ENCODE measurements around the gene NRXN2. TPM values are rescaled to one million over a fixed set of nuclear protein-coding genes. Genes with fewer than 3 reads are reported as not detected.

Gene NRXN2
- total RNA-seq, 1 donor from 2014 or later, result 0.72 TPM

DNA sequence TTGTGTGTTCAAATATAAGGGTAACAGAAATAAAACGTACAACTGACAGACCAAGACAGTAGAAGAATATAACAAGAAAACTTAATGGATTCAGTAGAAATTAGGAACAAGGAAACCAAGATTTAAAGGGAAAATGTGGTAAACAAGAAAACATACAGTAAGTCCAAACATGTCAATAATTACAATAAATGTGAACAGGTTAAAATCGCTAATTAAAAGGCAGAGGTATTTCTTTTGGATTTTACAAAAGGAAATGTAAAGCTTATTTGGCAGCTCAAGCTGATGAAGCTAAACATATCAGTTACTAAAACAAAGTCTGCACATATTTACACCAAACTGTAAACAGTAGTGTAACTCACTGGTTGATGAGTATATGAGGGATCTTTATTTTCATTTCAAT is 134.3 kb downstream of the NRXN2 start:
- DNase-seq (no peak), ATAC-seq (no peak)
- no peak overlapping the region for H3K27ac ChIP-seq
- H3K9me3 ChIP-seq, result no peaks in the 10 kb centered on the region
- intact Hi-C loops (cut with DNase I), result no loop called here
- H3K27me3 ChIP-seq, result no peaks in the 10 kb centered on the region
- H3K4me3 ChIP-seq, result no peak overlapping the region
- no peak for TF ChIP-seq CTCF (IDR thresholded peaks at IDR 0.05)
- no peaks in the 10 kb centered on the region for H3K4me1 ChIP-seq
- H3K36me3 ChIP-seq, result no peaks in the 10 kb centered on the region

DNA sequence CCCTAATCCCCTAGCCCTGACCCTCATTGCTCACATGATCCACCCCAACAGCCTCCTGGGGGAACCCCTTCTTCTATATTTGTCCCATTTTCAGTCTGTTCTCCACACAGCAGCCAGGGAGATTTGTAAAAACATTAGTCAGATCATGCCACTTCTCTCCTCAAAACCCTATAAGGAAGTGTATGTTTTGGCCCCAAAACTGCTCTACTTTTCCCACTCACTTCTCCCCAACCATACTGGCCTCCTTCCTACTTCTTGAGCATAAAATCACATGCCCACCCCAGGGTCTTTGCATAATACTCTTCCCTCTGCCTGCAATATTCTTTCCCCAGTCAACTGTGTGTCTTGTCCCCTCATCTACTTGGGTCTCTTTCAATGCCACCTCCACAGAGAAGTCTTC is 136.6 kb downstream of the NRXN2 start:
- intact Hi-C loops (cut with DNase I), result no loop called here
- Histone ChIP-seq H3K9me3 (no peaks in the 10 kb centered on the region), H3K36me3 (no peaks in the 10 kb centered on the region), H3K4me1 (no peaks in the 10 kb centered on the region), H3K27ac (no peak overlapping the region), H3K4me3 (no peak overlapping the region), H3K27me3 (no peaks in the 10 kb centered on the region)
- ATAC-seq, result no peak
- no peak for TF ChIP-seq CTCF (IDR thresholded peaks at IDR 0.05)
- no peak for DNase-seq

- DNase-seq (peak; percentile 6), ATAC-seq (no peak)
- Histone ChIP-seq H3K4me3 (no peak overlapping the region), H3K36me3 (no peaks in the 10 kb centered on the region), H3K27ac (no peak overlapping the region), H3K9me3 (no peaks in the 10 kb centered on the region), H3K27me3 (no peaks in the 10 kb centered on the region), H3K4me1 (no peaks in the 10 kb centered on the region)
- intact Hi-C loops (cut with DNase I), result no loop called here
- no peak for TF ChIP-seq CTCF (IDR thresholded peaks at IDR 0.05)
These were observed 137.8 kb downstream of the NRXN2 start for GRCh38 chr11:64585150-64585549.

GRCh38 chr11:64583296-64584262 is 139.4 kb downstream of the NRXN2 start:
- TF ChIP-seq CTCF (IDR thresholded peaks at IDR 0.05), result no peak
- DNase-seq (peak; percentile 43), ATAC-seq (peak; percentile 32)
- intact Hi-C loops (cut with DNase I), result no loop called here
- no peaks in the 10 kb centered on the region for H3K4me1 ChIP-seq
- no peak overlapping the region for H3K4me3 ChIP-seq
- H3K27me3 ChIP-seq, result no peaks in the 10 kb centered on the region
- no peak overlapping the region for H3K27ac ChIP-seq
- H3K9me3 ChIP-seq, result no peaks in the 10 kb centered on the region
- no peaks in the 10 kb centered on the region for H3K36me3 ChIP-seq

- ATAC-seq, result no peak
- Histone ChIP-seq H3K36me3 (no peaks in the 10 kb centered on the region), H3K27ac (no peak overlapping the region), H3K27me3 (no peaks in the 10 kb centered on the region), H3K4me3 (no peak overlapping the region), H3K9me3 (no peaks in the 10 kb centered on the region), H3K4me1 (no peaks in the 10 kb centered on the region)
- TF ChIP-seq CTCF (IDR thresholded peaks at IDR 0.05), result no peak
- peak; percentile 53 for DNase-seq
- intact Hi-C loops (cut with DNase I), result no loop called here
These were observed 140.1 kb downstream of the NRXN2 start for GRCh38 chr11:64582885-64583284.
